Measurements from ENCODE around the gene BCOR.

DNA sequence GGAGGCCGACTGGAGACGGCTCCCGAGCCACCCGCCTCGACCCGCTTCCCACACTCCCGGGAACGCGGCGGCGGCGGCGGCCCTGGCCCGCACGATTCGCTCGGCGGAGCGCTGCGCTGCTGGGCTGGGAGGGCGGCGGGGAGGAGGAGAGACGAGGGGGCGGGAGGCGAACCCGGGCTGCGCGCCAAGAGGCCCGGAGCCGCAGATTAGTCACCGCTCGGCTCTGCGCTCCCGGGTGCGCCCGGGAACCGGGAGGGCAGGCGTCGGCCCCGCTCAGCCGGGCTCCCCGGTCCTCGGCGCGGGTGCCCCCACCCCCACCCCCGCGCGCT is 11.2 kb upstream of the BCOR start:
- TF ChIP-seq CTCF (IDR thresholded peaks at IDR 0.05): no peak
- TF ChIP-seq, protein P1, sequence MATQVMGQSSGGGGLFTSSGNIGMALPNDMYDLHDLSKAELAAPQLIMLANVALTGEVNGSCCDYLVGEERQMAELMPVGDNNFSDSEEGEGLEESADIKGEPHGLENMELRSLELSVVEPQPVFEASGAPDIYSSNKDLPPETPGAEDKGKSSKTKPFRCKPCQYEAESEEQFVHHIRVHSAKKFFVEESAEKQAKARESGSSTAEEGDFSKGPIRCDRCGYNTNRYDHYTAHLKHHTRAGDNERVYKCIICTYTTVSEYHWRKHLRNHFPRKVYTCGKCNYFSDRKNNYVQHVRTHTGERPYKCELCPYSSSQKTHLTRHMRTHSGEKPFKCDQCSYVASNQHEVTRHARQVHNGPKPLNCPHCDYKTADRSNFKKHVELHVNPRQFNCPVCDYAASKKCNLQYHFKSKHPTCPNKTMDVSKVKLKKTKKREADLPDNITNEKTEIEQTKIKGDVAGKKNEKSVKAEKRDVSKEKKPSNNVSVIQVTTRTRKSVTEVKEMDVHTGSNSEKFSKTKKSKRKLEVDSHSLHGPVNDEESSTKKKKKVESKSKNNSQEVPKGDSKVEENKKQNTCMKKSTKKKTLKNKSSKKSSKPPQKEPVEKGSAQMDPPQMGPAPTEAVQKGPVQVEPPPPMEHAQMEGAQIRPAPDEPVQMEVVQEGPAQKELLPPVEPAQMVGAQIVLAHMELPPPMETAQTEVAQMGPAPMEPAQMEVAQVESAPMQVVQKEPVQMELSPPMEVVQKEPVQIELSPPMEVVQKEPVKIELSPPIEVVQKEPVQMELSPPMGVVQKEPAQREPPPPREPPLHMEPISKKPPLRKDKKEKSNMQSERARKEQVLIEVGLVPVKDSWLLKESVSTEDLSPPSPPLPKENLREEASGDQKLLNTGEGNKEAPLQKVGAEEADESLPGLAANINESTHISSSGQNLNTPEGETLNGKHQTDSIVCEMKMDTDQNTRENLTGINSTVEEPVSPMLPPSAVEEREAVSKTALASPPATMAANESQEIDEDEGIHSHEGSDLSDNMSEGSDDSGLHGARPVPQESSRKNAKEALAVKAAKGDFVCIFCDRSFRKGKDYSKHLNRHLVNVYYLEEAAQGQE (IDR thresholded peaks at IDR 0.05; ENCODE audit: insufficient read depth in 1 of 2, low read depth in 2 of 2, low read length in 1 of 2): no peak
